Stimulated activated CD4-positive, alpha-beta T cell treated with anti-CD3 and anti-CD28 coated beads, Interleukin-4, amount 100 ng/mL, for 4 hours (primary cell): ENCODE results near the gene TMIGD3.

Experiments
- DNase-seq, 2 experiments: peaks; one replicate each; pipeline ENCODE4 v3.0.0-alpha.2; 2020

The TMIGD3 gene

DNA sequence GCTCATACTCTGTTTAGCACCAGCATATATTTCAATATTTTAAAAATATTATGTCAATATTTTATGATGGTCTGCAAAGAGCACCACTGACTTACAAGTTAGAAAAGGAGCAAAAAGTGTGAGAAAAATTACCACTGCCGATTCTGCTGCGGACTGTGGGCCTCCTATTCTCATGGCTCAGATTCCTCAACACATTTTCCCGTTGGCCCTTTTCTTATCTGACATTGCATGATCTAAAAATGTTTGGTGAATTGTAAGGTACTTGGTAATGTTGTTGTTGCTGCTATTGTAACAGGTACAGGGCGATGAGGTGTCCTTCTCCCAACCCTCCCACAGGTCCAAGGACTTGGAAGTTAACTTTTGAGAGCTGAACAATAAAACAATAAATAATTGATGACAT is 28.9 kb downstream of the TMIGD3 start:
- no peak for DNase-seq

DNA sequence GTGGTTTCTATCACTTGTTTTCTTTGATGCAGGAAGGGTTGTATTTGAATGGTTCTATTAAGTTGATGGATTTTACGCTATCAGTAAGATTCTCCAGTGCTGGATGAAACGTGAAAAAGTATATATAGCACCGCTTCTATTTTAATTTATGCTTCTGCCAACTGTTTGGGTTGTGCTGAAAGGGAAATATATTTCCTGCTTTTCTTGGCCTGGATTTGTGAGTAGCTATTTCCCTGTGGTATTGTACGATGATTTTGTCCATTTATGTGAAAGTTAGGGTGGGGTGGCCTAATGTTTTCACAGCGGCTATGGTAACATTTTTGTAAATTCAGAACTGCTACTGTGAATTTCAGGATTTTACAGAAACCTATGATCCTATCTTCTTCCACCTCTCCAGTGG is 29.3 kb downstream of the TMIGD3 start:
- DNase-seq = no peak

DNA sequence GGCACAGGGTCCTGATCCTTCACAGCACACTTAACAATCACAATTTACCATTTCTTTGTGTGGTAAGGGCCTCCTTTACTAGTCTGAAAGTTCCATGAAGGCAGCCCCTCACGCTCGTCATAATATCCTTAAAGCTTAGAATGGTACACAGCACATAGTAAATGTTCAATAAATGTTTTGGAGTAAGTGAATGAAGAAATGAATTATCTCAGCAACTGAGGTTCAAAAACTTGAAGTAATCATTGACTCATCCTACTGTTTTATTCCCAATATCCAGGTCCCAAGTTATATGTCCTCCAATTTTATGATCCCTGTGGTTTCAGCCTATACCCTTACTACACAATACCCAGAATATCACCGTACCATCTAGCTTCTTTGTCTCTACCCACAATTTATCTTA is 31.9 kb downstream of the TMIGD3 start:
- DNase-seq = no peak

DNA sequence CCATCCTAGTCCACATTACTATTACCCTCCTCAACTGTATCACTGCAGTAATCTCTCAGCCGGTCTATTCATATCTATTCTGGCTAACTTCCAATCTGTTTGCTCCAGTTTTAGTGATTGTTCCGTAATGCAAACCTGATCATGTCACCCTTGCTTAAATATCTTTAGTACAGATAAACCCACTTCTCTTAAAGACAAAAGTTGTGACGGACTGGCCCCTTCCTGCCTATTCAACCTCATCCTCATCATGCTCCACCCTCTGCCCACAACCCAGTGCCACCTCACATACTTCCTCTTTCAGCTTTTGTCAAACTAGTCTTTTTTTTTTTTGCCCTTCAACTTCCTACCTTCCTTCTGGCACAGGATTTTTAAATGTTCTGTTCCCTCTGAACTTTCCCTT is 32.4 kb downstream of the TMIGD3 start:
- DNase-seq = peak; percentile 25 to 73

DNA sequence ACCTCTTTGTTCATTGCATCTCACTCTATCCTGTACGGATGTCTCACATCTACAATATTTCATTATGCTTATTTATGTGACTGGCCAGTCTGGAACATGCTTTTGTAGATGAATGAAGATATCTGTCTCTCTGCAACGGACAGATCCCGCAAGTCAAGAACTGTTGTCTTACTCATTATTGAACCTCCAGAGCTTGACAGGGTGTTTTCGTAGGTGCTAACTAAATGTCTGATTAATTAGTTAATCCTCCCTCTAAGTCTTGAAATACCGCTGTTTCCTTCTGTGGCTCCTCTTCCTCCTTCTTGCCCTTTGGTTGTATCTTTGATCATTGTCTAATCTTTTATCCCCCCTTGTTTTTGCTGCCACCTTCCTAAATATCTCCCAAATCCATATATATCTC is 32.8 kb downstream of the TMIGD3 start:
- no peak for DNase-seq

DNA sequence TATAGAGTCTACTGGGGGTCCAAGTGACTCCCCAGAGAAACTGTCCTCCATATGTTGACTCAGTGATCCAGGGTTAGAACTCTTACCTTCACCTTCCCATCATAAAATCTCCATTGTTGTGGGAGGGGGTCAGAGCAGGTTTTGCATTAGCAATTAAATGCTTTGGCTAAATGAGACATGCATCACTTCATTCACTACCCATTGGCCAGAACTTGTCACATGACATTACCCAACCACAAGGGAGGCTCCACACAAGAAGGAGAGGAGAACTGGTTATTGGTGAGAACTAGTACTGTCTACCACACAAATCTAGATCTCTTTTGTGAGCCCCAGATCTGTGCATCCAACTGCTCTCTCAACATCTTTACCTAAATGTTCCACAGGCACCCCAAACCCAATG is 33.9 kb downstream of the TMIGD3 start:
- no peak for DNase-seq

DNA sequence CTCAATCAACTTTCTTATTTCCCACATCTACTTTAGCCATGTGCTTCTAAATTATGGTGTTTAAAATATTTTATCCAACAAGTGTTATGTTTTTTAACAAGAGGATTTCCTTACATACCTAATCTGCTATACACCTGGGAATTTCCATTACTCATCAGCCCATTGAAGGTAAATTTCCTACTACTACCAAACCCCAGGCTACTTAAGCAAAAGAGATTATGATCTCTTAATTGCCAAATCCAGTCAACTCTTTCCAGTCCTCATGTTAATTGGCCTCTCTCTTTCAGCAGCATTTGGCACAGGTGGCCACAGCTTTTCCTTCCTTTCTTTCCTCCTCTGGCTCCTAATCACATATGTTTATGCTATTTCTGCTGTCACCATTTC is 34.7 kb downstream of the TMIGD3 start:
- DNase-seq = no peak

DNA sequence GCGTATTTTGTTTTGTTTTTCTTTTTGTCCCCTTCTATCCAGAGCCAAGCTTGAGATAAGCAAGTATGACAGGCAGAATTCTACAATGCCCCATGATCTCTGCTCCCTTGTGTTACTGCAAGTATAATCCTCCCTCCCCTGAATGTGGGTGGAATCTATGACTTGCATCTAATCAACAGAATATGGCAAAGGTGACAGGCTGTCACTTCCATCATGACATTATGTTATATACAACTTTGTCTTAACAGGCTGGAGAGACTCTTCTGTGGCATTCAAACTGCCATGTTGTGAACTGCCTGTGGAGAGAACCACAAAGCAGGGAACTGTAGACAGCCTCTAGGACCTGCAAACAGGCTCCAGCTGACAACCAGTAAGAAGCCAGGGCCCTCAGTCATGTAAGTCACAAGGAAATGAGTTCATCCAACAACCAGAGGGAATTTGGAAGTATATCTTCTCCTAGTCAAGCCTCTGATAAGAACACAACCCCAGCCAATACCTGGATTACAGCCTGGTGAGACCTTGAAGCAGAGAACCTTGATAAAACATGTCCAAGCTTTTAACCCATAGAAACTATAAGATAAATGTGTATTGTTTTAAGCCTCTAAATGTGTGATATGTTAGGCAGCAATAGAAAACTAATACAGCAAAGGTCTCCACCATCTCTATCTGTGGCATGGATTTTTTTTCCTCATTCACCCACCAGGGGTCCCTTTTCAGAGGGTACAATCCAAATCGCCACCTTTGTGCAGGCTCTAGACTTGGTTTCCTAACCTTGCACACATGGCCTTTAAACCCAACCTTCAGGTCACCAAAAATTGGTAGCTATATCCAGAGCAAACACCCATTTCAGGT is 35.3 kb downstream of the TMIGD3 start:
- no peak for DNase-seq

DNA sequence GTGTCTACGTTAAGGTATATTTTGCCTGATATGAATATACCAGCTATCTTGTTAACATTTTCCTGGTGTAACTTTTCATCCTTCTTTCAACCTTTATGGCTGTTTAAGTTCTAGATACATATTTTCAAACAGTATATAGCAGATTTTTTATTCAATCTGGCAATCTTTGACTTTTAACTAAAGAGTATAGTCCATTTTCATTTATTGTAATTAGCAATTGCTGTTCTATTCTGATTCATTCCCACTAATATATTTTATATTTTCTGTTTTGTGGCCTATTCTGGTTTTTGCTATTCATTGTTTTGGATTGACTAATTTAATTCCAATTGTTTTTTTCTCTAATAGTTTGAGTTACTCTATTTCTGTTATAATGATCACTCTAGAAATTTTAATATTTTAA is 37.0 kb downstream of the TMIGD3 start:
- DNase-seq = no peak

DNA sequence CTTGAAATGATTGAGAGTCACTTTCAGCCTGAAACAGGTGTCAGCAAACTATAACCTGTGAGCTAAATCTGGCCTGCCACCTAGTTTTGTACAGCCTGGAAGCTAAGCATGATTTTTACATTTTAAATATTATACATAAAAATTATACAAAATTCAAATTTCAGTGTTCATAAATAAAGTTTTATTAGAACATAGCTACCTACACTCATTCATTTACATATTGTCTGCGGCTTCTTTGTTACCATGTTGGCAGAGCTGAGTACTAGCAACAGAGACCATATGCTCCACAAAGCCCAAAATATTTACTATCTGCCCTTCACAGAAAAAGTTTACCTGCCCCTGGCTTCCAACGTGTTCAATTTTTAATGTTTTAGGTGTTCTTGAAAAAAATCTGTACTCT is 37.7 kb downstream of the TMIGD3 start:
- no peak for DNase-seq

DNA sequence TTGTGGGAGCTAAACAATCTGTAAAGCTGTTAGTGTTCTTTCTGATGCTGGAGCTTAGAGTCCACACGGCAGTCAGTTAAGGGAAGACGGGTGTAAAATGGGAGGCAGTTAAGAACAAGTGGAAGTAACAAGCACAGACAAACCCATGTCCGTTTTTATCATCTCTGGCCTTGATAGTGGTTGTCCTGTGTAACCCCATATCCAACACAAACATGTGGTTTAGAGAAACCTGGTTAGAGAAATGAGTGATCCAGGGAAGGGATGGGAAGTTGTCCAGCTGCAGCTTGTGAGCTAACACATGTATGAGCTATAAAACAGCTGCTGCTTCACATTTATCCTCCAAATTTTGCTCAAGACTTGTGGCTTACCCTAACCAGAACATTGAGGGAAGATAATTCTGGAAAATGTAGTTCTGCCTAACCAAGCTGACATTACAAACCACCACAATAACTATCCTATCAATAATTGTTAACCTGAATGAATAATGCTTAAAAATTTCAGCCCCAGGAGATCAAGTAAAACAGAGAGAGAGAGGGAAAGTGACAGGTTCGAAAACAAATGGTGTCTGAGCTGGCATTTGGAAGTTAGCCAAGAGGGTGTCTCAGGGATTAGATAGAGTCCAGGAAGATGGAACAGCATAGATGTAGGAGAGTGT is 40.3 kb downstream of the TMIGD3 start:
- DNase-seq = no peak

DNA sequence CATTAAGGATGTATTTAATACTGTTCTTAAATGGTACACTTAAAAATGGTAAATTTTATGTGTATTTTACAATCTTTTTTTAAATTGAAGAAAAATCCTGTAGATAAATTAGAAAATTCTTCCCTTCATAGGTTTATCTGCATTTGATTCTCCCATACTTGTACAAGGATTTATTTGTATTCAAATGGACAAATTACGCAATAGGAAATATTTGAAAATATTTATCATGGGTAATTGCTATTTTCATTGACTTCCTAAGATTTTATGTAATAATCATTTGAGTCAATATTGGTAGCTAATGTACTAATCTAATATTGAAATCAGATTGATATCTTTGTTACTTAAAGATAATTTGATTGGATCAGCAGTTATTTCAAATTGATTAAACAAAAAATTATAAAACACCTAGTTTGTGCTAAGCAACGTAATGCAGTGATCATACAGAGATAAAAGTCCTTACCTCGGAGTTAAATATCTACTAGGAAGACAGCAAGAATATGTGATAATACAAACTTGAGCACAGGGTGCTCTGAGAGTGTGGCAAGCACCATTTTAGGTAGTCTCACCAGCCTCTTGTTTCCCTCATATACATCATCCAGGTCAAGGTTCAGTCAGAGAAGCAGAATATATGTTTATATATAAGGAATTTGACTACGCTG is 40.9 kb downstream of the TMIGD3 start:
- no peak for DNase-seq

DNA sequence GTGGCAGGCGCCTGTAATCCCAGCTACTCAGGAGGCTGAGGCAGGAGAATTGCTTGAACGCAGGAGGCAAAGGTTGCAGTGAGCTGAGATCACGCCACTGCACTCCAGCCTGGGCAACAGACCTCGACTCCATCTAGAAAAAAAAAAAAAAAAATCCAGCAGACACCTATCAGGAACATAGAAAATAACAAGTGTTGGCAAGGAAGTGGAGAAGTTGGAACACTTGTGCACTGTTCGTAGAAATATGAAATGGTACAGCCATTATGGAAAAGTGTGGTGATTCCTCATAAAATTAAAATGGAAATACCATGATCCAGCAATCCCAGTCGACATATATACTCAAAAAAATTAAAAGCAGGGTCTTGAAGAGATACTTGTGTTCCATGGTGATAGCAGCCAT is 41.7 kb downstream of the TMIGD3 start:
- no peak for DNase-seq

DNA sequence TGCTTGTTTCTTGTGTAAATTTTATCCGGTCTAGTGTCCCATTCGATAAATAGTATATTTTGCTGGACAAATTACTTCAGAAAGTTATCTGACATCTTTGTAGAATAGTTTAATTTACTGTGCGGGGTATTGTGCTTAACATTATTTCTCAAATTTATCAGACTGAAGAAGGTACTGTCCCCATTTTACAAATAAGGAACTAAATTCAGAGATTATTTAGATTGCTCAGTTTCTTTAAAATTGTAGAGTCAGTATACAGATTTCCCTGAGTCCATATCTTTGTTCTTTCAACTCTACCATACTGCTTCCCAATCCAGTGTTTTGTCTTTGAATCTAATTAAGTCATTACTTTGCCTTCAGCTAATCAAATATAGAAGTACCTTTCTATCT is 47.8 kb downstream of the TMIGD3 start:
- no peak for DNase-seq

DNA sequence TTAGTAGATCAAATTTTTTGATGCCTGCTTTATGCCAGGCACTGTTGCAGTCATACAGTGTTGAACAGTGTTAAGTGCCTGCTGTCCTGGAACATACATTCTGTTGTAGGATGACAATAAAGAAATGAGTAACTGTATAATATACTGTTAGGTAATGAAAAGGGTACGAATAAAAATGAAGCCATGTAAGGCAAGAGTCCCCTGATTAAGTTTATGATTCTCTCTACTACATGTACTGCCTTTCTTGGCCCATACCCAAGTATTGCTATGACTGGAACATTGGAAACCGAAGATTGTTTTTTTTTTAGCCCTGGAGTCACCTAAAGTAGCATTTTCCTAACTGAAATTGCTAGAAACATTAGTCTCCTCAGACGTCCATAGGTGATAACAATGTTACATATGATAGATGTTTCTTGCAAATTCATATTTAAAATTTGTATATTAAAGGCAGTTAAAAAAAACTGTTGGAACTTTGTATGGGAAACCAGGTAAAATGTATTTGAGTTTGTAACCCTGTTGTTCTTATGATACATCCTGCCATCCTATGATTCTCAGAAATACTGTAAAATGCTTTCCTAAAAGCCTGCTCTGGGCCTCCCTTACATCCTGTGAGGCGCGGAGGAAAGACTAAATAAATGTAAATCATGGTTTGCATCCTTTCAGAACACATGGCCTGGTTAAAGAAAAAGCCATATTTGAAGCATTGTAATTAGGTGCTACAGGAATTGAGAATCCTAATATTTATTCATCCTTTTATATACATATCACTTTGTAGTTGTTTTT is 48.4 kb downstream of the TMIGD3 start:
- no peak for DNase-seq

DNA sequence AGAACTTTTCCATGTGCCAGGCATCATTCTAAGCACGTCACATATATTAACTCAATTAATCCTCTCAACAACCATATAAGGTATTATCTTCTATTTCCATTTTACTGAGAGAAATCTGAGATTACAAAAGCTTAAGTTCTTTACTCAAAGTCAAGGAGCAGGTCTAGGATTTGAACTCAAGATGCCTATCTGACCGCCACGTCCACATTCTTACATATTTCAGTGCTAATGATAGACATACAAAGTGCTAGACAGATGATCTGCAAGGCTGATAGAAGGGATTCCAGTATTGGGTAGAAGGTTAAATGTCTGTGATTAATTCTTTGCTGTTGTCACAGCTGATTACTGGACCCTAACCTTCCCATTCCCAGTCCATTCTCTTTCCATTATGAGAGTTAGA is 49.7 kb downstream of the TMIGD3 start:
- DNase-seq = no peak

DNA sequence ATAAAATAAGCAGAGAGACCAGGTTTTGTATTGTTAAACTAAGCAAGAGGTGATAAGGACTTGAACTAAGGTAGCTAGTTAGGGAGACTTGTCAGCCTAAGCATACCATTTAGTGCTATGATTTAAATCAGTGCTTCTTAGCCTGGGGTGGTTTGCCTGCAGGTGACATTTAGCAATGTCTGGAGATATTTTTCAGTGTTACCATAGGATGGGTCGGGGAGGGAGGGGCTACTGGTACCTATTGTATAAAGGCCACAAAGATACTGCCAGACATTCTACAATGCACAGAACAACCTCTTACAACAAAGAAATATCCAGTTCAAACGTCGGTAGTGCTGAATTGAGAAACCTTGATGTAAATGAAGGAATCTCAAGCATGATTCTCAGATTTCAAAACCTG is 50.9 kb downstream of the TMIGD3 start:
- DNase-seq = no peak

DNA sequence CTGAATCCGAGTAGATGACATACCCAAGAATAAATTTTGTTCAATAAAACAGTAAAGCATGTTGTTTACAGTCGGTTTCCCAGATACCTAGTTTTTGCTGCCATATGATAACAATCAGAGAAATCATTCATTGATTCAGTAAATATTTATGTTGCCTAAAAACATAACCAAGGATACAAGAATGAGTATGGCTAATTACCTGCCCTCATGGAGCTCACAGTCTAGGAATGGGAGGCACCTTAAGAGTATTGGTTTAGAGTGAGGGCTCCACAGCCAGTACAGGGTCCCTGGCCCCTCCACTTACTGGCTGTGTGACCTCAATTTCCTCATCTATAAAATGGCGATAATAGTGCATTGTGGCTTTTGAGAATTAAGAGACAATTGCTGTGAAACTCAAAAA is 53.2 kb downstream of the TMIGD3 start:
- DNase-seq = no peak

DNA sequence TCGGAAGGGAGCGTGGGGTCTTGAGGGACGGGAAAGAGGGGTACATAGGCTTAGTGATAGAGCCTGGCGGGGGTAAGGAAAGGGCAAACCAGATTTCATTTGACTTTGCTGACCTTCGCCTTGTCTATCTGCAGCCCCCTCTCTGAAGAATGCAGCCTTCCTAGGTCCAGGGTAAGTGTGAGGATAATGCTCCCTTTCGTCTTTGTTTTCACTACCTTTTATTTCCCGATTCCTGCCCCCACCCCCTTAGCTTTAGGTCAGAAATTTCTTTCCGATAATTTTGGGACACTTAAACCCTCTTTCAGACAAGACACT is 53.8 kb downstream of the TMIGD3 start:
- no peak for DNase-seq

DNA sequence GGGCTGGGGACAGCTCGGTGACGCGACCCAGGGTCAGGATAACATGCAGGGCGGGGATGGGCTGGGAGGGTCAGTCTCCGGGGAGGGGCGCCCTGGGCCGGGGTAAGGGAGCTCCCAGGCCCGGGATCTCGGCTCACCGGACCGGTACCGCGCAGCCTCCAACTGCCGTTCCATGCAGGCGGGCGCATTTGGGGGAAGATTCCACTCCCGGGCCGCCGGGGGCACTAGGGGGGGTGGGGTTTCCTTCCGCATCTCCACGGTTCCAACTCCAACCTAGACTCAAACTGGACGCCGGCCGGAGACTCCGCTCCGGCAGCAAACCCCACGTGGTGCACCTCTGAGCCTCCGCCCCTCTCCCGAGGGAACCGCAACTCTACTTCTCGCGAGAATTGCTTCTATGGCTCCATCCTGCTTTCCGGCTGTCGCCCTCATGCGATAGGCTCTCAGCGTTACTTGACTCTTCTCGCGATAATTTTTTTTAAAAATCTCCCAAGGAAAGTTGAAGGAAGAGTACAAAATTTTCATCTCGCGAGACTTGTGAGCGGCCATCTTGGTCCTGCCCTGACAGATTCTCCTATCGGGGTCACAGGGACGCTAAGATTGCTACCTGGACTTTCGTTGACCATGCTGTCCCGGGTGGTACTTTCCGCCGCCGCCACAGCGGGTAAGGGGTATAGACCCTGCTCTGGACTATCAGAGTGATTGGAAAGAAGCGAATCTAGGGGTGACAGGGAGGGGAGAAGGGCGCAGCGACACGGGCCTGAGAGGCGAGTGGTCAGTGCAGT is 54.3 kb downstream of the TMIGD3 start, which contains the start of the genes ATP5PB and WDR77:
Gene ATP5PB, plus strand, starts transcription at position 547 of the 785 bp plus-strand sequence. Its CDS starts 78 bp downstream, at position 625.
Gene WDR77, minus strand, starts transcription at position 339 of the 785 bp plus-strand sequence. Its CDS starts 87 bp downstream, at position 252.
- DNase-seq = peak; percentile 75 to 93

DNA sequence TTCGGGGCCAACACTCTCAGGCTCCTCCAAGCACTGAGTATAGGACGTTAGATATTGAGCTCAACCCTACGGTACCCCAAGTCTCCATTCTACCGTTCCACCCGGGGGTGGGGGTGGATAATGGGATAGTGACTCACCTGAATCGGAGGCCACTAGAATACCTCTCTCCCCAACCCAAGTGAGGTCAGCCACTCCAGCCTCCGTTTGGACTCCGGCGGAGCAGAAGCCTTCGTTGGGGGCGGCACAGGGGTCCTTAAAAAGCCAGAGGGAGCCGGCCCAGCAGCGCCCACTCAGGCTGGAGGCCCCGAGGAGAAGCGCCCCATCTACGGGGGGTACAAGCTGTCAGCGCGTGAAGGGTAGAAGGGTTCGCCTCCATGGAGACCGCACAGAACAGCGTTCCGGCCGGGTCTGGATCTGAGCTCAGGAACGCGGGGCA is 54.9 kb downstream of the TMIGD3 start:
- DNase-seq = peak in 1 of 2 experiments; percentile 38
